HG02885 (cell line): ENCODE data around the gene ASAP2.

Source experiments
- ATAC-seq: cut with Tn5 transposase; IDR thresholded peaks from one replicate; pipeline ENCODE4 v1.9.1; 2021; ENCODE audit warnings: mild to moderate bottlenecking; ENCODE audit not compliant: unreplicated experiment, poor library complexity

The ASAP2 gene

GRCh38 chr2:9288233-9288632, 81.6 kb downstream of the ASAP2 start:
- ATAC-seq = no peak

DNA sequence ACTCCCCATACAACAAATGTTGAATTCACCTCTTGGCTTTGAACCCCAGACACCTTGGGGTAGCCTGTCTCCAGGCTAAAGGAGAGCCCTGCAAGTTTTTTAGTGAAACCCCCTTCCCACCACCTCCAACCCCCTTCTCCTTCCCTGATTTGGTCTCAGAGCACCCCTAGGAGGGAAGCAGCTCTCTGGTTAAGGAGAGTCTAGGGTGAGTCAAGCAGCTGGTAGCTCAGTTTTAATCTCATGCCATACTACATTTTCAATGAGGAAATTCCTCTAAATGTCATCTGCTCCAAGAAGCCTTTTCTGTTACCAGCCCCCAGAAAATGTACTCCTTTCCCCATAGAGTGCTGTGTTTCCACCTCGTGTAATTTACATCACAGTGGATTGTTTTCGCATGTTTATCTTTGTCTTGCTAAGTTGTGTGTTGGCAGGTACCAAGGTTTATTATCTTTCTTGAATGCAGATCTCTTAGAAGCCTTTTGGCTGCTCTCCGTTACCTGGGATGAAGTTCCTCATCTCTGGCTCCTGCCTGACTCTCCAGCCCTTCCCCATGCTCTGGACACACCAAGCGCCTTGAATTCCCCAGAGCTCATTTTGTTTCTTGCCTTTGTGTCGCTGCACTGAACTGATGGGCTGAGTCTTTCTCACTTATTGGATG, 82.2 kb downstream of the ASAP2 start:
- ATAC-seq = no peak

- no peak for ATAC-seq
Observed at GRCh38 chr2:9291331-9291730, 84.7 kb downstream of the ASAP2 start.

- no peak for ATAC-seq
Observed at GRCh38 chr2:9291866-9292265, 85.3 kb downstream of the ASAP2 start.

- ATAC-seq = no peak
Observed at GRCh38 chr2:9292426-9292825, 85.8 kb downstream of the ASAP2 start.

- ATAC-seq = no peak
Observed at GRCh38 chr2:9294764-9295163, 88.2 kb downstream of the ASAP2 start.

DNA sequence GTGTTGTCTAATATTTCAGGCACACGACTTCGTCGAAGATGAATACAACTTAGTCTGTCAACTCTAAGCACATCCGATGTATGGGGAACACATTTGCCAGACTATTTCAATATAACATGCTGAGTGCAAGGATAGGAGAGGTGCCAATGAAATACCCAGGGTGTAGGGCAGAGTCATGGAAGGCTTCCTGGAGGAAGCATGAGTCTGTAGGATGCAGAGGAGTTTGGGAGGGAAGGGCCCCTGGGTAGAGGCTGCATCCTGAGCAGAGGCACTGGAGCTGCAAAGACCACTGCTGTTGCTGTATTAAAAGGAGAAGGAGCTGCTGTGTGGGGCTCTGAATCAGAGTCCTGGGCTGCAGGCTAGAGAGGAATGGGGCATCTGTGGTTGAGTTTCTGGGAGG, 89.9 kb downstream of the ASAP2 start:
- no peak for ATAC-seq

GRCh38 chr2:9297156-9297555, 90.5 kb downstream of the ASAP2 start:
- ATAC-seq = no peak

DNA sequence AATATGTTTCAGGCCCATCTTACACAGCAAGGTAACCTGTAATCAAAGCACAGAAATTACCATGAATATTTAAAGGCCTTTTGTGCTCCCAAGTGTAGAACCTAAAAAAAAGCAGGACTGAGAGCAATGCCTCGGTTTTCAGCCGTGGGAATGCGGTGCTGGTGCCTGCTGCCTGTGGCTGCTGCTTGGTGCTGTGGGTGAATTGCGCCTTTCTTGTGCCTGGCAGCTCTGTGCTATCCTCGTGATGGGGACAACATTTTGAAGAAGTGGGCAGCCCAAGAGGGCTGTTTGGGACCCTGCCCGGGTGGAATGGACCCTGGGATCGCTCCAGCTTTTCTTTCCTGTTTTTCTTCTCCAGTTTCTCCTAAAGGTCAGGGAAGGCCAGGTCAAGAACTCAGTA, 91.2 kb downstream of the ASAP2 start:
- no peak for ATAC-seq

DNA sequence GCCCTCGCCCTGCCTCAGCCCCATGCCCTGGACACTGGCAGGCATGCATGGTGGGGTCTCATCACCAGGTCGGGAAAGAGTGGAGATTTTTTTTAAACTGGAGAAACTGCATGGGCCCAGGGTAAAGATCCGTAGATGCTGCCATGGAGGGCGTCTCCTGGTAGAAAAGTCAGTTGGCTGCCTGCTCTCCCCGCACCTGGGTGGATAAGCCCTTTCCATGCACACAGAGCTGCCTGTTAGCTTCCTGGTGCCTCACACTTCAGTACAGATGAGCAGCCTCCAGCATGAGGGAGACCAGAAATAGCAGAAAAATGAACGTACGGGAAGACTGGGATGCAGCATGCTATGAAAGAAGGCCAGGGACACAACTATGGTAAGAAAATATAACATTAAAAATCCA, 92.0 kb downstream of the ASAP2 start:
- no peak for ATAC-seq

DNA sequence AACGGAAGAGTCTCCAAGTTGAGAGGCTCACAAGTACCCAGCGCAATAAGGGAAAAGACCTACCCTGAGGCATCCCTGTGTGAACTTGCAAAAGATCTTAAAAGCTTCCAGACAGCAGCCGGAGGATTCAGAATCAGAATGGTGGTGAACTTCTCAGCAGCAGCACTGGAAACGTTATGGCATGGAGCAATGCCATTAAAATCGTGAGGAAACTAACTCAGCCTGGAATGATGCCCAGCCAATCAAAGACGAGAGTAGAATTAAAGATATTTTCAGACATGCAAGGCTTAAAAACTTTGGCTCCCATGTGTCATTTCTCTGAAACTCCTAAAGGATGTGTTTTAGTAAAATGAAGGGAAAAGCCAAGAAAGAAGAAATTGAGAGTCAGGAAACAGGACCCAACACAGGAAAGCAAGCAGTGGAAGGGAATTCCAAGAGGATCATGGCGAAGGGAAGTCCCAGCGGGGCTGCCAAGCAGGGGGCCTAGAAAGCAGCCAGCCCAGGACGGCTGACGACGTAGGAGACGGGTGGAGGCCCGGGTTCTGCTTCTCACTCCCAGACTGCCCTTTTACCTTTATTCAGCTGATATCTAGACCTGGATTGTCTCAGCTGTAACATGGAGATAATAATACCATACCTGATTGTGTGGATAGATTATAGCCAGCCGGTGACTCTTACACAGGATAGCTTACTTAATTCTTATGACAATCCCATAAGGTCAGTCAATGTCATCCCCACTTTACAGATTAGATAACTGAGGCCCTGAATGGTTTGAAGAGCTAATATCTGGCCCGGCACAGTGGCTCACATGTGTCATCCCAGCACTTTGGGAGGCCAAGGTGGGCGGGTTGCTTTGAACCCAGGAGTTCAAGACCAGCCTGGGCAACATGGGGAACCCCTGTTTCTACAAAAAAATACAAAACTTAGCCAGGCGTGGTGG, 92.8 kb downstream of the ASAP2 start:
- no peak for ATAC-seq

- ATAC-seq = no peak
Observed at GRCh38 chr2:9300214-9300613, 93.6 kb downstream of the ASAP2 start.

DNA sequence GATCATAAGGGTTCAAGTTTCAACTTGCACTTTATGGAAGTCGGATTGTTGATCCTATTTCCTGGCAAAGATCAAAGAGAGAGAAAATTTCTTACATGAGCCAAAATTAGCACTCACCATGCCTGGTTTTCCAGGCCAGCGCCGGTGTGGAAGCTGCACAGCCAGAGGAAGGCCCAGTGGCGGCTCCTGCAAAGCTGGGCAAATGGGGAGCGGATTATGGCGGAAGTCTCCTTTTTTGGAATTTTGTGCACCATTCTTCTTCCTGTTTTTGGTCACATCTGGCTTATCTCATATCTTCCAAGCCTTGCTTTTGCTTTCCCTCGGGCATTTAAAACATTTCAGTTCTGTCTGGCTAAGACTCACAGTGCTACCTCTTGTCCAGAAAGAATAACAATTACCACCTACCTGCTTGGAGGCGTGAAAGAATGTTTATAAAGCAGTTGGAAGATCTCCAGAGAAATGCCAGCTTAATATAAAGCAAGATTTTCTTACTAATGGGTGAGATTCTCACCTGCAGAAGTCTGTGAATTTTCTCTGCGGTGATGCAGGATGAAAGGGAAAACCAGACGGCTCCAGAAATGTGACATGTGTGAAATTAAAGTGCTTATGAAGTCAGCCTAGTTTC, 94.3 kb downstream of the ASAP2 start:
- no peak for ATAC-seq

GRCh38 chr2:9302755-9303154, 96.1 kb downstream of the ASAP2 start:
- ATAC-seq = no peak

GRCh38 chr2:9303528-9304225, 97.1 kb downstream of the ASAP2 start:
- no peak for ATAC-seq

GRCh38 chr2:9306911-9307310, 100.3 kb downstream of the ASAP2 start:
- no peak for ATAC-seq

GRCh38 chr2:9307535-9307934, 100.9 kb downstream of the ASAP2 start:
- no peak for ATAC-seq

DNA sequence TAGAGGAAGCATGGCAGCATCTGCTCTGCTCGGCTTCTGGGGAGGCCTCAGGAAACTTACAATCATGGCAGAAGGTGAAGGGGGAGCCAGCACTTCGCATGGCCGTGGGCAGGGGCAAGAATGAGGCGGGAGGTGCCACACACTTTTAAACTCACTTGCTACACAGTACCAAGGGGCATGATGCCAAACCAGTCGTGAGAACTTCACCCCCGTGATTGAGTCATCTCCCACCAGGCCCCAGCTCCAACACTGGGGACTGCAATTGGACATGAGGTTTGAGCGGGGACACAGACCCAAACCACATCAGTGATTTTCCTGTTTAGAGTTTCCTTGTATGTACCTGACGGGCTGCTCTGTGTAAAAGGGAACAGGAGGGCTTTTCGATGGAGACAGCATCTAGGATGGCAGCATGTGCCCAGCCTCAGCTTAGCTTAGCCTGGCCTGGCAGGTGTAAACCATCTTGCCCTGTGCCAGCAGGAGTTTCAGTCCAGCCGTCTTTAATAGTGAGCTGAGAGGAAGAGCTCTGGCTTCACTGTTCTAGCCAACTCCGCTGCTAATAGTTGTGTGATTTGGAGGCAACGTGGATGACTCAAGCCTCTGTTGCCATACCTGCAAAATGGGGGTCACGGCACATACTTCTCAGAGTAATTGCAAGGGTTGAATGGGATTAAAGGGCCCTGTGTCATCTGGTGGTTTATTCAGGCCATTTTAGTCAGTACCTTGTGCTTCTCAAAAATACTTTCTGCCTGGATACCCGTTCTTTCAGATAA, 101.8 kb downstream of the ASAP2 start:
- ATAC-seq = no peak

GRCh38 chr2:9309147-9309546, 102.5 kb downstream of the ASAP2 start:
- no peak for ATAC-seq

DNA sequence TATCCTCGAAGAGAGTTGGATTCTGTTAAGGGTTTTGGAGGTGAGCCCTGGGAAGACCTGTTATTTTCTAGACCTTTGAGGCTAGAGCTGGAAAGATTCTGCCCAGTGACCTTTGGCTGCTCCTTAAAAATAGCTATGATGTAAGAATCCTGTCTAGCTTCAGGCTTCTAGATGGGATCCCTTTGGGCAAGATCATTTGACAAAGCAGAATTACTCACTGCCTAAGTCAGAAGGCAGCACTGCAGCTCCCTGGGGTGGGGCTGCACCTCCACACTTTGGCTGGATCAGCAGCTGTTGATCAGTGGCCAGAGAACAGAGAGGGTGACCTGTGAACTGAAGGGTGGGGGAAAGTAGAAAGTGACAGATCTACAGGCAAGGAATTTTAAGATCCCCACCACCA, 103.8 kb downstream of the ASAP2 start:
- ATAC-seq = no peak
